ENCODE data around the gene SNORC.

SNORC gene

GRCh38 chr2:232926431-232926939 is 56.4 kb downstream of the SNORC start:
- Histone ChIP-seq H3K4me1 (no peaks in the 10 kb centered on the region), H2AFZ (no peak overlapping the region), H3K27me3 (ENCODE audit: control insufficient read depth, insufficient read depth, low read length) (no peaks in the 10 kb centered on the region), H3K36me3 (ENCODE audit: control insufficient read depth, insufficient read depth, low read length) (no peaks in the 10 kb centered on the region), H3K79me2 (no peaks in the 10 kb centered on the region), H3K9ac (no peak overlapping the region), H3K4me2 (ENCODE audit: low read length) (peak overlapping the region; percentile 81), H3K9me3 (ENCODE audit: control insufficient read depth, low read length) (no peaks in the 10 kb centered on the region), H3K4me3 (ENCODE audit: low read depth, low read length) (peak overlapping the region; percentile 63), H3K27ac (no peak overlapping the region)
- TF ChIP-seq CTCF (IDR thresholded peaks at IDR 0.05): no peak

GRCh38 chr2:232927032-232927792 is 57.1 kb downstream of the SNORC start:
- peak overlapping the region; percentile 63 for H3K4me3 ChIP-seq (ENCODE audit: low read depth, low read length)
- peak overlapping the region; percentile 74 for H2AFZ ChIP-seq
- peak overlapping the region; percentile 81 for H3K4me2 ChIP-seq (ENCODE audit: low read length)
- H3K79me2 ChIP-seq: no peaks in the 10 kb centered on the region
- H3K9ac ChIP-seq: no peak overlapping the region
- no peaks in the 10 kb centered on the region for H3K4me1 ChIP-seq
- no peaks in the 10 kb centered on the region for H3K9me3 ChIP-seq (ENCODE audit: control insufficient read depth, low read length)
- no peak for TF ChIP-seq CTCF (IDR thresholded peaks at IDR 0.05)
- no peak overlapping the region for H3K27ac ChIP-seq
- no peaks in the 10 kb centered on the region for H3K27me3 ChIP-seq (ENCODE audit: control insufficient read depth, insufficient read depth, low read length)
- H3K36me3 ChIP-seq (ENCODE audit: control insufficient read depth, insufficient read depth, low read length): no peaks in the 10 kb centered on the region

GRCh38 chr2:232927793-232928550 is 57.9 kb downstream of the SNORC start:
- peak overlapping the region; percentile 81 for H3K4me2 ChIP-seq (ENCODE audit: low read length)
- H3K79me2 ChIP-seq: no peaks in the 10 kb centered on the region
- no peaks in the 10 kb centered on the region for H3K9me3 ChIP-seq (ENCODE audit: control insufficient read depth, low read length)
- H3K4me1 ChIP-seq: no peaks in the 10 kb centered on the region
- peak overlapping the region; percentile 63 for H3K4me3 ChIP-seq (ENCODE audit: low read depth, low read length)
- peak overlapping the region; percentile 74 for H2AFZ ChIP-seq
- TF ChIP-seq CTCF (IDR thresholded peaks at IDR 0.05): no peak
- no peaks in the 10 kb centered on the region for H3K27me3 ChIP-seq (ENCODE audit: control insufficient read depth, insufficient read depth, low read length)
- H3K9ac ChIP-seq: no peak overlapping the region
- H3K27ac ChIP-seq: no peak overlapping the region
- no peaks in the 10 kb centered on the region for H3K36me3 ChIP-seq (ENCODE audit: control insufficient read depth, insufficient read depth, low read length)
